GM12878 (cell line): ENCODE measurements around the gene LRRC30. TPM values are rescaled to one million over a fixed set of nuclear protein-coding genes. Genes with fewer than 3 reads are reported as not detected.

Experiments
- ATAC-seq: fragments of 200-7000 bp; cut with Tn5 transposase; 3 replicates; pipeline ENCODE4 v1.9.1; 2020; ENCODE audit warnings: mild to moderate bottlenecking, moderate library complexity
- BruUV-seq: library from RNA; stranded (reverse); fragments of 400-500 nt; replicated peaks from 2 replicates; lab custom pipeline; 2021; lab: Mats Ljungman, UMichigan
- CTCF ChIA-PET: fragments of 300-600 bp; sonication (Branson Sonifier 250); formaldehyde crosslinking; extraction: SDS; loops from one replicate; lab custom pipeline; 2021; ENCODE audit warnings: inconsistent platforms; lab: Yijun Ruan, JAX
- POLR2A ChIA-PET: fragments of 350-600 bp; formaldehyde crosslinking; extraction: SDS; loops from one replicate; lab custom pipeline; 2021; ENCODE audit warnings: inconsistent platforms; lab: Charles Lee
- RAD21 ChIA-PET: fragments of 300-600 bp; sonication (Branson Sonifier 250); formaldehyde crosslinking; loops from one replicate; lab custom pipeline; 2023; ENCODE audit warnings: antibody characterized with exemption; ENCODE audit not compliant: unreplicated experiment; lab: Charles Lee
- SMC1A ChIA-PET: fragments of 300-600 bp; sonication (Branson Sonifier 250); formaldehyde crosslinking; loops from one replicate; lab custom pipeline; 2023; ENCODE audit not compliant: unreplicated experiment, uncharacterized antibody; lab: Charles Lee
- DNase-seq: peaks from one replicate; pipeline ENCODE4 v3.0.0-alpha.2; 2011; ENCODE audit warnings: low read depth, low spot score
- FAIRE-seq: peaks from 3 replicates; lab custom pipeline; 2011; peaks lifted over from hg19 to GRCh38; lab: Jason Lieb, UNC
- H2AFZ ChIP-seq: 2 replicates; pipeline ENCODE4 v1.6.0; 2011; ENCODE audit warnings: low read depth, low read length, control low read depth; ENCODE audit not compliant: control insufficient read depth
- H3K27ac ChIP-seq: 2 replicates; pipeline ENCODE4 v1.5.1; 2011; ENCODE audit warnings: control low read depth; ENCODE audit not compliant: control insufficient read depth, insufficient read depth
- H3K27me3 ChIP-seq, 2 experiments: replicated peaks in 1 of 2; 2 replicates each; pipeline versions ENCODE4 v1.6.0 to v1.6.1; 2011; ENCODE audit warnings: low read length in 1 of 2; ENCODE audit not compliant: control insufficient read depth in 2 of 2, insufficient read depth in 2 of 2
- H3K36me3 ChIP-seq, 2 experiments: 2 replicates each; pipeline ENCODE4 v1.5.1; 2011; ENCODE audit warnings: low read length in 1 of 2; ENCODE audit not compliant: control insufficient read depth in 2 of 2, insufficient read depth in 2 of 2
- H3K4me1 ChIP-seq: 2 replicates; pipeline ENCODE4 v1.6.1; 2011; ENCODE audit warnings: mild to moderate bottlenecking, low read length, moderate library complexity, mixed read lengths; ENCODE audit not compliant: control insufficient read depth, insufficient read depth
- H3K4me2 ChIP-seq: 2 replicates; pipeline ENCODE4 v1.6.0; 2011; ENCODE audit warnings: control low read depth; ENCODE audit not compliant: control insufficient read depth, insufficient read depth
- H3K4me3 ChIP-seq: fragments of 200-600 bp; sonication (generic); 2 replicates; pipeline ENCODE4 v1.5.1; 2016
- H3K79me2 ChIP-seq: 2 replicates; pipeline ENCODE4 v1.6.0; 2011; ENCODE audit warnings: low read length; ENCODE audit not compliant: control insufficient read depth, insufficient read depth
- H3K9ac ChIP-seq: 2 replicates; pipeline ENCODE4 v1.8.0; 2011; ENCODE audit warnings: low read length, control low read depth, mixed read lengths; ENCODE audit not compliant: control insufficient read depth, insufficient read depth
- H3K9me3 ChIP-seq: replicated peaks from 3 replicates; pipeline ENCODE4 v1.5.1; 2011; ENCODE audit warnings: mild to moderate bottlenecking, low read length; ENCODE audit not compliant: control insufficient read depth, insufficient read depth
- H4K20me1 ChIP-seq: 2 replicates; pipeline ENCODE4 v1.6.0; 2011; ENCODE audit not compliant: control insufficient read depth, insufficient read depth
- ASH2L ChIP-seq: fragments of 300-600, 200-600 bp; sonication (generic); IDR thresholded peaks from 2 replicates; pipeline ENCODE4 v1.6.1; 2017; ENCODE audit warnings: low read depth, mild to moderate bottlenecking, borderline replicate concordance
- BMI1 ChIP-seq: fragments of 450-650 bp; IDR thresholded peaks from 2 replicates; pipeline ENCODE4 v1.6.1; 2016; ENCODE audit warnings: mild to moderate bottlenecking, moderate library complexity, borderline replicate concordance
- HDAC6 ChIP-seq: fragments of 200-600 bp; sonication (generic); IDR thresholded peaks from one replicate; pipeline ENCODE4 v1.8.0; 2017; ENCODE audit warnings: antibody characterized with exemption; ENCODE audit not compliant: unreplicated experiment
- MYB ChIP-seq: fragments of 150-350 bp; IDR thresholded peaks from 2 replicates; pipeline ENCODE4 v1.6.1; 2014; ENCODE audit warnings: mild to moderate bottlenecking, low read depth, low read length, borderline replicate concordance
- NFYB ChIP-seq: IDR thresholded peaks from 2 replicates; pipeline ENCODE4 v1.6.1; 2011; ENCODE audit warnings: low read depth, mild to moderate bottlenecking, low read length, improper control_type of control experiment, moderate library complexity; ENCODE audit not compliant: insufficient read depth
- POLR2A ChIP-seq: IDR thresholded peaks from 2 replicates; pipeline ENCODE4 v1.6.1; 2011; ENCODE audit warnings: low read depth, mild to moderate bottlenecking, low read length
- RELB ChIP-seq: fragments of 450-650 bp; IDR thresholded peaks from 2 replicates; pipeline ENCODE4 v1.6.1; 2017; ENCODE audit warnings: low read depth, mild to moderate bottlenecking, moderate library complexity
- RUNX3 ChIP-seq: IDR thresholded peaks from 2 replicates; pipeline ENCODE4 v1.6.1; 2012; ENCODE audit warnings: low read length, inconsistent platforms
- SREBF2 ChIP-seq: IDR thresholded peaks from 2 replicates; pipeline ENCODE4 v1.6.1; 2012; ENCODE audit warnings: mild to moderate bottlenecking, low read length
- WGBS: methylation state at CpG from one replicate; pipeline ENCODE4 v1.1.6; 2016; ENCODE audit warnings: low lambda C conversion rate; ENCODE audit not compliant: insufficient replicate concordance, insufficient coverage; ENCODE audit errors: missing lambda C conversion rate; 5-methylcytosine and 5-hydroxymethylcytosine counted together
- in situ Hi-C: fragments of 300-500 bp; cut with MboI; formaldehyde crosslinking; loops from 9 replicates; pipeline ENCODE4 v1.14.3; 2018; ENCODE audit warnings: mixed read lengths
- intact Hi-C: fragments of 100-400 bp; cut with micrococcal nuclease; formaldehyde crosslinking; loops from one replicate; pipeline ENCODE4 v1.14.2; 2022; ENCODE audit not compliant: unreplicated experiment
- polyA plus RNA-seq, 11 experiments: library from polyadenylated mRNA; depleted of rRNA in 4 of 11; unstranded in 6 of 11; stranded (reverse) in 5 of 11; fragments of >200 nt; fragmentation: Nextera tagmentation in 4 of 11; fragmentation: Illumina TruSeq in 1 of 11; extraction: Ambion mirVana in 4 of 11; extraction: Trizol in 1 of 11; gene quantifications; 1 replicate in 1 of 11; 2 replicates in 10 of 11; pipeline versions ENCODE4 v1.2.1 to v1.2.3, GENCODE V29; 2011 to 2016; ENCODE audit warnings: inconsistent platforms in 2 of 11, missing spikeins in 2 of 11, low read depth in 1 of 11
- total RNA-seq, 4 experiments: library from RNA; depleted of rRNA in 3 of 4; stranded (reverse); fragments of >200 nt in 3 of 4; fragmentation: Illumina TruSeq in 1 of 4; extraction: Trizol in 1 of 4; gene quantifications; 2 replicates each; pipeline versions ENCODE4 v1.2.1 to v1.2.3, GENCODE V29; 2013 to 2021
- TF ChIP-seq, protein P1 (sequence below): fragments of 150-350 bp; IDR thresholded peaks from 2 replicates; pipeline ENCODE4 v1.6.1; 2016; ENCODE audit warnings: low read depth, low read length
- TF ChIP-seq, protein P2 (sequence below): IDR thresholded peaks from 2 replicates; pipeline ENCODE4 v1.6.1; 2012; ENCODE audit warnings: low read depth, low read length, improper control_type of control experiment

LRRC30 gene
- total and polyA plus RNA-seq, 10 of the 15 experiments (the other 5 are each of a cell fraction or from before 2014, with no cell fraction given), result not detected

GRCh38 chr18:7273301-7273921 lies 42.5 kb downstream of the LRRC30 start (continued):
- TF ChIP-seq HDAC6, result no peak
- no peak for TF ChIP-seq RELB
- TF ChIP-seq POLR2A, result no peak

GRCh38 chr18:7281579-7281978 lies 50.7 kb downstream of the LRRC30 start:
- BruUV-seq, result no TSS peak
- in situ Hi-C loops, result no loop called here
- no peak overlapping the region for H3K27ac ChIP-seq
- FAIRE-seq (no peak), DNase-seq (no peak), ATAC-seq (no peak)
- ChIA-PET CTCF (no interaction called here), RAD21 (no interaction called here), POLR2A (no interaction called here), SMC1A (no interaction called here)
- H3K27me3 ChIP-seq, result no peaks in the 10 kb centered on the region
- H3K79me2 ChIP-seq, result no peaks in the 10 kb centered on the region
- H3K4me2 ChIP-seq, result no peak overlapping the region
- intact Hi-C loops, result no loop called here
- no peak overlapping the region for H3K9ac ChIP-seq
- no peaks in the 10 kb centered on the region for H3K9me3 ChIP-seq
- H3K4me3 ChIP-seq, result no peak overlapping the region
- H3K4me1 ChIP-seq, result no peaks in the 10 kb centered on the region
- no peaks in the 10 kb centered on the region for H4K20me1 ChIP-seq
- H2AFZ ChIP-seq, result no peak overlapping the region
- H3K36me3 ChIP-seq, result no peaks in the 10 kb centered on the region
- no peak for TF ChIP-seq ASH2L
- no peak for TF ChIP-seq MYB
- TF ChIP-seq, protein P1, sequence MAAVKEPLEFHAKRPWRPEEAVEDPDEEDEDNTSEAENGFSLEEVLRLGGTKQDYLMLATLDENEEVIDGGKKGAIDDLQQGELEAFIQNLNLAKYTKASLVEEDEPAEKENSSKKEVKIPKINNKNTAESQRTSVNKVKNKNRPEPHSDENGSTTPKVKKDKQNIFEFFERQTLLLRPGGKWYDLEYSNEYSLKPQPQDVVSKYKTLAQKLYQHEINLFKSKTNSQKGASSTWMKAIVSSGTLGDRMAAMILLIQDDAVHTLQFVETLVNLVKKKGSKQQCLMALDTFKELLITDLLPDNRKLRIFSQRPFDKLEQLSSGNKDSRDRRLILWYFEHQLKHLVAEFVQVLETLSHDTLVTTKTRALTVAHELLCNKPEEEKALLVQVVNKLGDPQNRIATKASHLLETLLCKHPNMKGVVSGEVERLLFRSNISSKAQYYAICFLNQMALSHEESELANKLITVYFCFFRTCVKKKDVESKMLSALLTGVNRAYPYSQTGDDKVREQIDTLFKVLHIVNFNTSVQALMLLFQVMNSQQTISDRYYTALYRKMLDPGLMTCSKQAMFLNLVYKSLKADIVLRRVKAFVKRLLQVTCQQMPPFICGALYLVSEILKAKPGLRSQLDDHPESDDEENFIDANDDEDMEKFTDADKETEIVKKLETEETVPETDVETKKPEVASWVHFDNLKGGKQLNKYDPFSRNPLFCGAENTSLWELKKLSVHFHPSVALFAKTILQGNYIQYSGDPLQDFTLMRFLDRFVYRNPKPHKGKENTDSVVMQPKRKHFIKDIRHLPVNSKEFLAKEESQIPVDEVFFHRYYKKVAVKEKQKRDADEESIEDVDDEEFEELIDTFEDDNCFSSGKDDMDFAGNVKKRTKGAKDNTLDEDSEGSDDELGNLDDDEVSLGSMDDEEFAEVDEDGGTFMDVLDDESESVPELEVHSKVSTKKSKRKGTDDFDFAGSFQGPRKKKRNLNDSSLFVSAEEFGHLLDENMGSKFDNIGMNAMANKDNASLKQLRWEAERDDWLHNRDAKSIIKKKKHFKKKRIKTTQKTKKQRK, result no peak
- no peak for TF ChIP-seq NFYB
- TF ChIP-seq SREBF2, result no peak
- no peak for TF ChIP-seq HDAC6
- TF ChIP-seq, protein P2, sequence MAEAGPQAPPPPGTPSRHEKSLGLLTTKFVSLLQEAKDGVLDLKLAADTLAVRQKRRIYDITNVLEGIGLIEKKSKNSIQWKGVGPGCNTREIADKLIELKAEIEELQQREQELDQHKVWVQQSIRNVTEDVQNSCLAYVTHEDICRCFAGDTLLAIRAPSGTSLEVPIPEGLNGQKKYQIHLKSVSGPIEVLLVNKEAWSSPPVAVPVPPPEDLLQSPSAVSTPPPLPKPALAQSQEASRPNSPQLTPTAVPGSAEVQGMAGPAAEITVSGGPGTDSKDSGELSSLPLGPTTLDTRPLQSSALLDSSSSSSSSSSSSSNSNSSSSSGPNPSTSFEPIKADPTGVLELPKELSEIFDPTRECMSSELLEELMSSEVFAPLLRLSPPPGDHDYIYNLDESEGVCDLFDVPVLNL, result no peak
- TF ChIP-seq RUNX3, result no peak
- TF ChIP-seq BMI1, result no peak
- 29% methylated on average over 2 of the region's 2 CpGs for WGBS
